GM21723 (cell line): Measurements from ENCODE around the gene PRKCH.
"Not testable (repeated sequence)": the region's sequence is repeated elsewhere in the genome, so short reads cannot be mapped to it uniquely, and the experiment has no call there.

Experiments
- ATAC-seq: cut with Tn5 transposase; IDR thresholded peaks from one replicate; pipeline ENCODE4 v1.9.1; 2021; ENCODE audit warnings: mild to moderate bottlenecking, moderate library complexity; ENCODE audit not compliant: unreplicated experiment

PRKCH gene

DNA sequence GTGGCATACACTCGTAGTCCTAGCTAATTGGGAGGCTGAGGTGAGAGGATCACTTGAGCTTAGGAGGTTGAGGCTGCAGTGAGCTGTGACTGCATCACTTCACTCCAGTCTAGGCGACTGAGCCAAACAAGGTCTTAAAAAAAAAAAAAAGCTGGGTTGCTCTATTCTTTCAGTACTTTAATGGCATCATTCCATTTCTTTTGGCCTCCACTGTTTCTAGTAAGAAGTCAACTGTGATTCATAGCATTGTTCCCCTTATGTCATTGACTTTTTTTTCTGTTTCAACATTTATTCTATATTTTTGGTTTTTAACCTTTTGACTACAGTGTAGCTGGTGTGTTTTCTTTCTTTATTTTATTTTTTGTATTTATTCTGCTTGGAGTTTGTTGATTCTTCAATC, 16.7 kb upstream of the PRKCH start:
- ATAC-seq = no peak

DNA sequence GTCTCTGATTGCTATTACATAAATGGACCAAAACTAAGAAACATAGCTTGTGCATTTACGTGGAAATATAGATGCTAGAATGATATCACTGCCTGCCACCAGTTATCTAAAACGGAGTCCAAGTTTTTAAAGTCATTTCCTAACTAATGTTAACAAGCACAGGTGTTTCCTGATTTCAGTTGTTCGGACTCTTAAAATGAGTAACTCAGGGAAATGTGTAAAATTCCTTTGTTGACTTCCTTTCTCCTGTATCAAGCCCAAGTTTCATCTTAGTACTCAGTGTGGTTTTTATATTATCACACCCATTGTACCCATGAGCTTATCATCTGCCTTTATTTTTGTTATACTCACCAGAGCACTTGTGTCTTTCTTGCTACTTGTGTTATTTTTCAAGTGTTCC, 13.2 kb upstream of the PRKCH start:
- ATAC-seq = no peak

- ATAC-seq = not testable (repeated sequence)
Observed at GRCh38 chr14:61308701-61309100, 12.7 kb upstream of the PRKCH start.

- ATAC-seq = no peak
Observed at GRCh38 chr14:61315313-61315712, 6.1 kb upstream of the PRKCH start.

GRCh38 chr14:61319086-61319485, 2.3 kb upstream of the PRKCH start:
- ATAC-seq = no peak

DNA sequence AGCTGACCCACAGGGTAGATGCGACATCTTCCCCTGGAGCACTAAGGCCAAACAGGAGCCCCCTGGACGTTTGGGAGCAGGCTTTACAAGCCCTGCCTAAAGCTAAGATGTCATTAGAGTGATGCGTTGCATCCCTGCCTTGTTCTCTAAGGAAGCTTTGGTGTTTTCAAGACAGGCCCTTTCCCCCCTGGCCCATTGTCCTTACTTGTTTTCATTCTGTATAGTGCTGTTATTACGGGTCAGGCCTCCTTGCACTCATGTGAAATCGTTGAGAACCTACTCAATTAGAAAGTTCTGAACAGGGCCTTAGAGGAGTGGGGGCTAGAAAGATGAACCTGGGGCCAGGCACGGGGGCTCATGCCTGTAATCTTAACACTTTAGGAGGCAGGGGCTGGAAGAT, 1.7 kb upstream of the PRKCH start:
- ATAC-seq = no peak

DNA sequence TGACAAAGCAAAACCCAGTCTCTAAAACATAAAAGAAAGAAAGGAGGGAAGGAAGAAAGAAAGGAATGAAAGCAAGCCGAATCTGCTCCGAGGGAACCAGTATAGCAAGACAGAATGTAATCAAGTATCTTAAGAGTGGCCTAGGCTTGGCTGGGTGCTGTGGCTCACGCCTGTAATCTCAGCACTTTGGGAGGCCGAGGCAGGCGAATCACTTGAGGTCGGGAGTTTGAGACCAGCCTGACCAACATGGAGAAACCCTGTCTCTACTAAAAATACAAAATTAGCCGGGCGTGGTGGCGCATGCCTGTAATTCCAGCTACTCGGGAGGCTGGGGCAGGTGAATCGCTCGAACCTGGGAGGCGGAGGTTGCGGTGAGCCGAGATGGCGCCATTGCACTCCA, 1.2 kb upstream of the PRKCH start:
- not testable (repeated sequence) for ATAC-seq

DNA sequence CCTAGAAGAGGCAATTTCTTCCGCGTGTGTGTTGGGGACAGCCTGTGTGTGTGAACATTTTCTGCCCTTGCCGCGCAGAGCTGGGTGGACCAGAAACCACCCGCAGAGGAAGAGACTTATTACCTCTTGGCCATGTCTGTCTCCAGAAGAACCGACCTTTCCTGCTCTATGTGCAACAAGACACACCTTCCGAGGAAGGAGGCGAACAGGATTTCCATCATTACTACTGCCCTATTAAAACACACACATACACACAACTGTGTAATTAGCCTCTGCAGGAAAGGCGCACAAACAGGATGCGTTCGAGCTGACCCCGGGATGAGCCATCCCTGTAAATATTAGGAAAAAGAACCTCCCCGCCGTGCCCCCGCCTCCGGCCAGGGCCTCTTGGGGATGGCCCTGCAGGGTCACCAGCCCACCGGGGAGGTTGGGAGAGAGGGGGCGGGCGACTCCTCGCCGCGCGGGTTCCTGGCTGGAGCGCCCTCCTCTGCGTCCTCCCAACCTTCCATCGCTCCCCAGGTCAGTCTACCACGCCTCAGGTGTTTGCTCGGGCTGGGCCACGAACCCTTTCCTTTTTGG, 484 bp upstream of the PRKCH start:
- ATAC-seq = no peak

- ATAC-seq = peak; percentile 17
Observed at GRCh38 chr14:61322011-61322798, 826 bp downstream of the PRKCH start.

GRCh38 chr14:61322799-61323290, 1.5 kb downstream of the PRKCH start:
- ATAC-seq = peak; percentile 19

GRCh38 chr14:61323970-61324369, 2.6 kb downstream of the PRKCH start:
- no peak for ATAC-seq

GRCh38 chr14:61325166-61325565, 3.8 kb downstream of the PRKCH start:
- no peak for ATAC-seq

GRCh38 chr14:61326146-61326545, 4.8 kb downstream of the PRKCH start:
- ATAC-seq = no peak

DNA sequence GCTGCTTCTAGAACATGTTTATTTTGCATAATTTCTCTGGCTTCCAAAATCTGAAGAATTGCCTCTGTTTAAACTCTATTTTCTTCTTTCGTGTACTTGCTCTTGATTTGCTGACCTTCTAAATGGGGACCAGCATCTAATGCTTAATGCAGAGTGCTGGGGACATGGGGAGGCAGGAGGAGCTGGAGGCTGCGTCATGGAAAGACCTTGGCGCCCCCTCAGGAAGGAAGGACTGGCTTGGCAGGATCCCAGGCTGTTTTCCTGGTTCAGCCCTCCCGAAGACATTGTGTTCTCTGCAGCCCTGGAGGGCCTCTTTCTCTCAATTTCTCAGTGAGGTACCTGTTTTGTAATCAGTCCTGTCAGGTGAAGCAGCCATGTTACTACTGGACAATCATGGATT, 5.5 kb downstream of the PRKCH start:
- ATAC-seq = no peak

- ATAC-seq = no peak
Observed at GRCh38 chr14:61328626-61329262, 7.4 kb downstream of the PRKCH start.

GRCh38 chr14:61329478-61330051, 8.2 kb downstream of the PRKCH start:
- ATAC-seq = peak; percentile 70

DNA sequence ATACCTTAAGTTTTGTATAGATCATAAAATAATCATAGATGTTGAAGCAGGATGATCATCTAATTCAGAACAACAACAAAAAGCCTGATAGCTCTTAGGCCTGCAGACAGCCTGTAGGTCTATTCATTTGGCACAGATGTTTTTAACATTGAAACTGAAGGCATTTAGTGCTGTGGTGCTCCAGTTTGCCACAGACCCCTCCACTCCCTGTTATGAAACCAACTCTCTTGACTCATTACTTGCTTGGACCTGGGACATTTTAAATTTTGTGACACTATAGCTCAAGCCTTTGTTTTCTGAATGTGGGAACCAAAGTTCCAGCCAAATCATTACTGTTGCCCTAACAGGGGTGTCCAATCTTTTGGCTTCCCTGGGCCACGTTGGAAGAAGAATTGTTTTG, 9.1 kb downstream of the PRKCH start:
- no peak for ATAC-seq

- no peak for ATAC-seq
Observed at GRCh38 chr14:61331992-61332657, 10.7 kb downstream of the PRKCH start.

DNA sequence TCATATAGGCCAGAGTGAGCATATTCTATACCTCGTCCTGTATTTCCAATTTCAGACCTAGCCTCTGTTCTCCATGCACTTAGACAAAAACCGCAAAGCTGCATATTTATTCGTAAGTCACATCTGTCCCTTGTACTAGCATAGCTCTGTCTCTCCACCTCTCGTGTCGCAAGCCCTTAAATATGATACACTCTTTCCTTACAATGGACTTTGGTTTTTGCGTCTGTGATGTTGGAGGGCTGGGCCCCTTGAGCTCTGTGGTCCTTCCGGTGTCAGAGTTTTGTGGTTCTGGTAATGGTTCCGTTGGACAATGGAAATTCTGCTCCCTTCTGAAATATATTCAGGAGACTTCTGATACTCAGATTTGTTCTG, 11.3 kb downstream of the PRKCH start:
- ATAC-seq = no peak

GRCh38 chr14:61333087-61333486, 11.7 kb downstream of the PRKCH start:
- ATAC-seq = no peak

- no peak for ATAC-seq
Observed at GRCh38 chr14:61334197-61334701, 12.9 kb downstream of the PRKCH start.
